SK-N-SH treated with all-trans-retinoic acid at 6 μM for 48 hours (cell line): ENCODE data around the gene TRPM2.

ENCODE experiments used
- ATAC-seq: fragments of 200-7000 bp; cut with Tn5 transposase; 3 replicates; pipeline ENCODE4 v1.9.1; 2020; ENCODE audit warnings: mild to moderate bottlenecking, moderate library complexity
- ARNTL ChIP-seq: fragments of 450-650 bp; formaldehyde crosslinking; IDR thresholded peaks from 2 replicates; pipeline ENCODE4 v1.5.0; 2020; ENCODE audit warnings: low read depth, mild to moderate bottlenecking, moderate library complexity, borderline replicate concordance
- BACH2 ChIP-seq: fragments of 250-450 bp; sonication (Bioruptor Pico); IDR thresholded peaks from 2 replicates; pipeline ENCODE4 v1.9.0; 2021; ENCODE audit warnings: mild to moderate bottlenecking, borderline replicate concordance
- CREB5 ChIP-seq: fragments of 250-450 bp; sonication (Bioruptor Pico); IDR thresholded peaks from 2 replicates; pipeline ENCODE4 v1.5.1; 2020; ENCODE audit warnings: low read depth, mild to moderate bottlenecking, moderate library complexity
- ESRRG ChIP-seq: fragments of 250-450 bp; sonication (Bioruptor Pico); IDR thresholded peaks from 2 replicates; pipeline ENCODE4 v1.6.1; 2021; ENCODE audit warnings: mild to moderate bottlenecking
- GLIS3 ChIP-seq: fragments of 250-450 bp; sonication (Bioruptor Pico); IDR thresholded peaks from 2 replicates; pipeline ENCODE4 v1.5.0; 2020; ENCODE audit warnings: mild to moderate bottlenecking, moderate library complexity
- ISL1 ChIP-seq: fragments of 250-450 bp; sonication (Bioruptor Pico); IDR thresholded peaks from 2 replicates; pipeline ENCODE4 v2.1.2; 2022; ENCODE audit warnings: mild to moderate bottlenecking, moderate library complexity
- OSR1 ChIP-seq: fragments of 250-450 bp; sonication (Bioruptor Pico); IDR thresholded peaks from 2 replicates; pipeline ENCODE4 v1.8.0; 2022; ENCODE audit warnings: moderate library complexity, mild to moderate bottlenecking, inconsistent platforms
- PATZ1 ChIP-seq: fragments of 250-450 bp; sonication (Bioruptor Pico); IDR thresholded peaks from 2 replicates; pipeline ENCODE4 v1.8.0; 2020; ENCODE audit warnings: mild to moderate bottlenecking, moderate library complexity, borderline replicate concordance
- RARB ChIP-seq: fragments of 250-450 bp; sonication (Bioruptor Pico); IDR thresholded peaks from 2 replicates; pipeline ENCODE4 v1.8.0; 2021; ENCODE audit warnings: mild to moderate bottlenecking, moderate library complexity
- SNAI2 ChIP-seq: fragments of 250-450 bp; sonication (Bioruptor Pico); IDR thresholded peaks from 2 replicates; pipeline ENCODE4 v1.5.0; 2020; ENCODE audit warnings: mild to moderate bottlenecking, moderate library complexity
- TOX ChIP-seq: fragments of 250-450 bp; sonication (Bioruptor Pico); IDR thresholded peaks from 2 replicates; pipeline ENCODE4 v1.8.0; 2021; ENCODE audit warnings: mild to moderate bottlenecking, moderate library complexity, borderline replicate concordance
- TSHZ2 ChIP-seq: fragments of 250-450 bp; sonication (Bioruptor Pico); IDR thresholded peaks from 2 replicates; pipeline ENCODE4 v1.5.0; 2020; ENCODE audit warnings: mild to moderate bottlenecking, moderate library complexity
- ZC3H10 ChIP-seq: fragments of 250-450 bp; sonication (Bioruptor Pico); IDR thresholded peaks from 2 replicates; pipeline ENCODE4 v1.5.1; 2021; ENCODE audit warnings: mild to moderate bottlenecking, moderate library complexity
- ZFP3 ChIP-seq: fragments of 250-450 bp; sonication (Bioruptor Pico); IDR thresholded peaks from 2 replicates; pipeline ENCODE4 v1.5.0; 2020; ENCODE audit warnings: mild to moderate bottlenecking, moderate library complexity
- ZFP30 ChIP-seq: fragments of 450-650 bp; formaldehyde crosslinking; IDR thresholded peaks from 2 replicates; pipeline ENCODE4 v1.5.0; 2022; ENCODE audit warnings: mild to moderate bottlenecking, moderate library complexity
- ZNF70 ChIP-seq: fragments of 450-650 bp; formaldehyde crosslinking; IDR thresholded peaks from 2 replicates; pipeline ENCODE4 v1.5.0; 2020; ENCODE audit warnings: mild to moderate bottlenecking, moderate library complexity
- ZNF8 ChIP-seq: fragments of 450-650 bp; formaldehyde crosslinking; IDR thresholded peaks from 2 replicates; pipeline ENCODE4 v1.5.0; 2020; ENCODE audit warnings: mild to moderate bottlenecking, moderate library complexity

TRPM2 gene

GRCh38 chr21:44456915-44457736 is 103.7 kb downstream of the TRPM2 start:
- ATAC-seq, result no peak
- TF ChIP-seq CREB5 (CRISPR knock-in tag) (no peak), PATZ1 (CRISPR knock-in tag) (no peak), ZFP30 (CRISPR knock-in tag) (no peak), ESRRG (CRISPR knock-in tag) (no peak), ZFP3 (no peak), SNAI2 (CRISPR knock-in tag) (no peak), GLIS3 (CRISPR knock-in tag) (no peak), RARB (CRISPR knock-in tag) (no peak), BACH2 (no peak)
- TF ChIP-seq, all 23 proteins: peak for 0

GRCh38 chr21:44458971-44459711 is 105.7 kb downstream of the TRPM2 start:
- TF ChIP-seq RARB (CRISPR knock-in tag), result no peak
- TF ChIP-seq, all 23 proteins: peak for 0
- ATAC-seq, result no peak

GRCh38 chr21:44459712-44460440 is 106.5 kb downstream of the TRPM2 start:
- TF ChIP-seq ZNF8, result no peak
- TF ChIP-seq ZFP3, result no peak
- TF ChIP-seq GLIS3 (CRISPR knock-in tag), result no peak
- no peak for TF ChIP-seq ARNTL (CRISPR knock-in tag)
- no peak for TF ChIP-seq TSHZ2 (CRISPR knock-in tag)
- no peak for TF ChIP-seq TOX (CRISPR knock-in tag)
- no peak for TF ChIP-seq OSR1 (CRISPR knock-in tag)
- TF ChIP-seq ESRRG (CRISPR knock-in tag), result no peak
- no peak for TF ChIP-seq PATZ1 (CRISPR knock-in tag)
- TF ChIP-seq ZNF70 (CRISPR knock-in tag), result no peak
- TF ChIP-seq SNAI2 (CRISPR knock-in tag), result no peak
- no peak for TF ChIP-seq ZC3H10 (CRISPR knock-in tag)
- TF ChIP-seq ISL1 (CRISPR knock-in tag), result no peak
- TF ChIP-seq CREB5 (CRISPR knock-in tag), result no peak
- TF ChIP-seq, all 23 proteins: peak for 0
- no peak for ATAC-seq
